GM19455 (cell line): ENCODE data around the gene CMTR1.

ENCODE experiments used
- ATAC-seq: cut with Tn5 transposase; IDR thresholded peaks from one replicate; pipeline ENCODE4 v1.9.1; 2021; ENCODE audit not compliant: unreplicated experiment

Gene CMTR1

DNA sequence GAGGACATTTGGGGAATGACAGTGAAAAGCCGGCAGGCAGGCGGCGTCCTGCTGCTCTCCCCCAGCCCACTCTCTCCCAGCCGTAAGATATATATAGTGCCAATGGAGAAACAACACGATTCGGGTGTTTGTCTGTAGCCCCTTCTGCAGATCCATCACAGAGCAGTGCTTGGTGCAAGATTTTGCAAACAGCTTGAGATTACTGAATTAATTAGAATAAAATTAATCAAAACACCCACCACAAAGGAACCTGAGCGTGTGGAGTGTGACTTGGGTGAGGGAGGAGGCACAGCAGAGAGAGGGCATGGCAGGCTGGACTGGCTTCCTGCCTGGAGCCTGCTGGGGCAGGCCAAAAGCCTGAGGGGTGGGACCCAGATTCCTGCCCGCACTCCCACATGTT is 95.5 kb downstream of the CMTR1 start:
- ATAC-seq = no peak

- no peak for ATAC-seq
Observed at GRCh38 chr6:37530297-37530696, 97.3 kb downstream of the CMTR1 start.

DNA sequence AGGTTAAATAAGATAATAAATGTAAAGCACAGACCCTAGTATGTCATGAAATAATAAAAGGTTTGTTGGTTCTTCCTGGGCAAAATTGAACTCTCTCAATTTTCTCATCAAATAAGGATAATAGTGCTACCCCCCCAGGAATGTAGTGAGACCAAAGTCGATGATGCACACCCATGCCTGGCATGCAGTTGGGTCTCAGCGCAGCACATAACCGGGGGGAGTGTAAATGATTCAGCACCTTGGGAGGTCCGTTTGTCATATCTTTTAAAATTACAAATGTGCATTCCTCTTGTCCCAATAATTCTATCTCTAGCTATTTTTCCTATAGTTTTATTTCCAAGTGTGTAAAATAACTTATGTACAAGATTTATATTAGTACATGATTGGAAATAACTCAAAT is 98.0 kb downstream of the CMTR1 start:
- ATAC-seq = no peak
